GM12875 (cell line): ENCODE data around the gene MCF2L2.

Experiments used
- H3K4me3 ChIP-seq: one replicate; pipeline ENCODE4 v1.5.1; 2011; ENCODE audit warnings: low read depth, low read length, control low read depth
- TF ChIP-seq, protein P1 (sequence below): IDR thresholded peaks from 2 replicates; pipeline ENCODE4 v1.5.1; 2011; ENCODE audit warnings: low read depth, mild to moderate bottlenecking, control low read depth, inconsistent platforms, low read length, moderate library complexity, borderline replicate concordance; ENCODE audit not compliant: insufficient read depth

Gene MCF2L2

DNA sequence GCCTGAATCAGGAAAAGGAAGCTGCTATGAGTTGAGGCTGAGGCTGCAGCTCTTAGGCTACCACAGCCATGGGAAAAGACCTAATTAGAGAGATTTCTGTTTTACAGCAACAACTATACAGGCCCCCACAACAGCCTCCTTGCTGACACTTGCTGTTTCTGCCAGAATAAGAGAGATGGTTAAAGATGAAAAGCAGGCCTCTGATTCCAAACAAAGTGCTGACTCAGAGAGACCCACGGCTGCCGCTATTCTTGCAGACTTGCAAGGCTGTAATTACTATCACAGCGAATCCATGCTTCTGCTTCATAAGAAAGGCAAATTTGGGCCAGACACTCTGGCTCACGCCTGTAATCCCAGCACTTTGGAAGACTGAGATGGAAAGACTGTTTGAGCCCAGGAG lies 41.8 kb downstream of the MCF2L2 start:
- TF ChIP-seq, protein P1, sequence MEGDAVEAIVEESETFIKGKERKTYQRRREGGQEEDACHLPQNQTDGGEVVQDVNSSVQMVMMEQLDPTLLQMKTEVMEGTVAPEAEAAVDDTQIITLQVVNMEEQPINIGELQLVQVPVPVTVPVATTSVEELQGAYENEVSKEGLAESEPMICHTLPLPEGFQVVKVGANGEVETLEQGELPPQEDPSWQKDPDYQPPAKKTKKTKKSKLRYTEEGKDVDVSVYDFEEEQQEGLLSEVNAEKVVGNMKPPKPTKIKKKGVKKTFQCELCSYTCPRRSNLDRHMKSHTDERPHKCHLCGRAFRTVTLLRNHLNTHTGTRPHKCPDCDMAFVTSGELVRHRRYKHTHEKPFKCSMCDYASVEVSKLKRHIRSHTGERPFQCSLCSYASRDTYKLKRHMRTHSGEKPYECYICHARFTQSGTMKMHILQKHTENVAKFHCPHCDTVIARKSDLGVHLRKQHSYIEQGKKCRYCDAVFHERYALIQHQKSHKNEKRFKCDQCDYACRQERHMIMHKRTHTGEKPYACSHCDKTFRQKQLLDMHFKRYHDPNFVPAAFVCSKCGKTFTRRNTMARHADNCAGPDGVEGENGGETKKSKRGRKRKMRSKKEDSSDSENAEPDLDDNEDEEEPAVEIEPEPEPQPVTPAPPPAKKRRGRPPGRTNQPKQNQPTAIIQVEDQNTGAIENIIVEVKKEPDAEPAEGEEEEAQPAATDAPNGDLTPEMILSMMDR: no peak
- no peak overlapping the region for H3K4me3 ChIP-seq

DNA sequence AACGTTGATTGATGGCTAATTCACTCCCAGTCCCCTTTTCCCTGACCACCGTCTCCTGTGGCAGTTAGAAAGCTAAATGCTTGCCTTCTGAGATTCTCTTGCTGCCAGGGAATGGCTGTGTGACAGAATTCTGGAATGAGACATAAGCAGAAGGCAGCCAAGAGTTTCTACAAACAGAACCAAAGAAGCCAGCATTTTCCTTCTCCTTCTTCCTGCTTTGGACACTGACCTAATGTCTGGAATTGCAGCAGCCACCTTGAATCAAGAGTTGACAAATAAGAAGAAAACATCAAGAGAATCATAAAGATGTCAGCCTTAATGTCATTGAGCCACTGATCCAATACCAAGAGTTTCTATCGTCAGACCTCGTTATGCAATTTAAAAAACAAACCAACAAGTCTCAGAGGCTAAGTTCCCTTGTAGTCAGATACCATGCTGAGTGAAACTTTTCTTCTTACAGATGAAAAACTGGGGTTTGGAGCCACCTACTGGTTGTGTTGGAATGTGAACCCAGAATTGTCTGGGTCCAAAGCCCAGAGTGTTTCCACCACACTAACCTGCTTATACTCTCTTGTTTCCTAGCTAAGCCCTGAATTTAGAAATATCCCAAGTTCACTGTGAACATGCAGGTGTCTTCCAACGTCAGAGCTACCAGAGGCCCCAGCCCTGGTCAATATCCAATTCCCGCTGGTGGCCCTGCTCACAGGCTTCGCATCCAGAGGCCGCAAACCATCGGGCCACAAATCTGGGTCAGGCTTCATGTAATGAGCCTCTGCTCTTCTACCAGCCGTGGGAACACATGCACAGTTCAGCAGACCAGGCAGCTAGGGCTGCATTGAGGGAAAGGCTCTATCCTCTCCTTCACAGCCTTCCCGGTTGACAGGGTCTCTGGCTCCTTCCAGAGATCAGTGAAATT lies 42.5 kb downstream of the MCF2L2 start:
- H3K4me3 ChIP-seq: no peak overlapping the region
- TF ChIP-seq, protein P1: peak; percentile 52; the same call in 1 of the 2 replicates

- TF ChIP-seq, protein P1: no peak
- H3K4me3 ChIP-seq: no peak overlapping the region
Observed at GRCh38 chr3:183381673-183382072, 46.7 kb downstream of the MCF2L2 start.

DNA sequence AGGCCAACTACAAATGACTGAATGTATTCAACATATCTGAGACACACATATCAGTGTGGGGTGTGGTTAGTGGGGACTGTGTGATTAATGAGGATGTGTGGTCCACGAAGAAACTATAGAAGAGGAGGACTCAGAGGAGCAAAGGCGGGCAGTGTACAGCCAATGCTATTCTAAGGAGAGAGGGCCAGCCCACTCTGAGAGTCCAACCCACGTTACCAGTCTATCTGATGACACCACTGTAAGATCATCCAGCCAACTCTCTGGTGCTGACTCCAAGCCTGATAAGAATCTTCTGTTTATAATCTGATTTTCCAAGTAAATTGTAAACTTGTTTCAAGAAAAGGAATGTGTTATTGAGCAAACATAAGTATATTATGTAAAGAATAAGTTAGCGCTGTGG lies 47.2 kb downstream of the MCF2L2 start:
- H3K4me3 ChIP-seq: no peak overlapping the region
- TF ChIP-seq, protein P1: no peak

DNA sequence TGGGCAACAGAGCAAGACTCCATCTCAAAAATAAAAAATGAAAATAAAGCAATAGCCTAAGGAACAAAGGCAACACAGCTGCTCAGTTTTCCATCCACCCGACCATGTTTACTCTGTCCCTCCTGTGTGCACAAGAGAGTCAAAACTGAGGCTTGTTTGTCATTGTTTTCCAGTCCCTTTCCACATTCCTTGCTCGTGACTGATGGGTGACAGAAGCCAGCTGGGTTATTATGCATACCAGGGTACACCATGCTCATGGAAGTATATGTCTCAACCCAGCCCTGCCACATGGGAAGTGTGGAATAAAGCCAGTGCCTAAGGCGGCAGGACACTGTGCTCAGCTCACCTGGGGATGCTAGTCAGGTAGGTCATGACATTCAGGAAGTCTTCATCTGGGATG lies 49.5 kb downstream of the MCF2L2 start:
- H3K4me3 ChIP-seq: no peak overlapping the region
- TF ChIP-seq, protein P1: no peak

DNA sequence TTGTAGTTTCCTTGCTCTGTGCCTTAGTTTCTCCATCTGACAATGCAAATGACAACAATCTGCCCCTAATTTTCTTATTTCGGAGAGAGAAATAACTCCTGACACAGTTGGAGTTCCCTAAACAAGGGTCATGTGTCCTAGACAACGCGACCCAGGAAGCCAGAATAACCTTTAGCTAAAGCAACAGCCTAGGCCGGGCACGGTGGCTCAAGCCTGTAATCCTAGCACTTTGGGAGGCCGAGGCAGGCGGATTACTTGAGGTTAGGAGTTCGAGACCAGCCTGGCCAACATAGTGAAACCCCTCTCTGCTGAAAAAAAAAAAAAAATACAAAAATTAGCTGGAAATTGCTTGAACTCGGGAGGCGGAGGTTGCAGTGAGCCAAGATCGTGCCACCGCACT lies 49.9 kb downstream of the MCF2L2 start:
- no peak overlapping the region for H3K4me3 ChIP-seq
- TF ChIP-seq, protein P1: no peak

- no peak overlapping the region for H3K4me3 ChIP-seq
- TF ChIP-seq, protein P1: no peak
Observed at GRCh38 chr3:183378008-183378407, 50.4 kb downstream of the MCF2L2 start.
